ENCODE data around the gene MYO10.

The MYO10 gene

DNA sequence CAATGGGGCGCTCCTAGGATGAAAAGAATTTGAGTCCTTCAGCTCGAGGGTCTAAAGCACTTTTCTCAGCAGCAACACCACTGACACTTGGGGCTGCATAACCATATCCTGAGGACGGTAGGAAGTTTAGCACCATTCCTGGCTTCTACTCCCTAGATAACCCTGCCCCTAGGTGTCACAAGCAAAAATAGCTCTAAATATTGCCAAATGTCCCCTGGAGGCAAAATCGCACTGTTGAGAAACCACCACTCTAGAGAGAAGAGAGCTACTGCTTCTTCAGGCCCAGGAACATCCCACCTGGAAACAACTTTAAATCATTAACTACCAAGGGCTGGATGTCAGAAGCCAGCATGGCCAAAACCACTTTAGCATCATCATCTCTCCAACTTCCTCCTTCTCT is 29.8 kb downstream of the MYO10 start:
- TF ChIP-seq, protein P1, sequence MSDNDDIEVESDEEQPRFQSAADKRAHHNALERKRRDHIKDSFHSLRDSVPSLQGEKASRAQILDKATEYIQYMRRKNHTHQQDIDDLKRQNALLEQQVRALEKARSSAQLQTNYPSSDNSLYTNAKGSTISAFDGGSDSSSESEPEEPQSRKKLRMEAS (IDR thresholded peaks at IDR 0.05): no peak
- TF ChIP-seq CREB1 (IDR thresholded peaks at IDR 0.05; ENCODE audit: low read depth): no peak

DNA sequence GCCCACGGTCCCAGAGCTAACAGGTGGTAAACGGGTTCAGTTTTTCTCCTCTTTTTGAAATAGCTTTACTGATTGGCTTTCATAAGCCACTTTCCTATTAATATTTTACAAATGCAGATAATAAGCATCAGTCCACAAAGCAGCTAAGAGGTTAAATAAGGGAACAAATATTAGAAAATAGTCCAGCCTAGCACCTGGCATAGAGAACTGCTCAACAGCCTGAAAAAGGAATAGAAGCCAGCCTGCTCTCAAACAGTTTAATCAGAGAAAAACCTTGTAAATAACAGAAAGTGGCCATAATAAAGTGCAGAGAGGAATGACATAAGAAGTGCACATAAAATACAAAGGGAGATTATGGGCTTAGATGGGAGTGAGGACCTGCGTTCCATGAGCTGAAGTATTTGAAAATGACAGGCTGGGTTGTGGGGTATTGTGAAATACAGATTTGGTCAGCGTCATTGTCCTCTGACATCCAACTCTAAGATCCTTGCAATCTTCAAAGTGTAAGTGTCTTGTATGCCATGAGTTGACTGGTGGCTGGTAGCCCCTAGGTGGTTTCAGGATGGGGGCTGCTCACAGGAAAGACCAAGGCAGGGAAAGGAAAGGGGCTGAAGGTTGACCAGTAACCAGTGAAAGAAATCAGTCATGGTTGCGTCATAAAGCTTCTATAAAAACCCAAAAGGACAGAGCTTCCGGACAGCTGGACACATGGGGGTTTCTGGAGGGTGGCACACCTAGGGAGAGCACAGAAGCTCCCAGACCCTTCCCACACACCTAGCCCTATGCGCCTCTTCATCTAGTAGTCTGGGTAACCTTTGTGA is 32.4 kb downstream of the MYO10 start:
- TF ChIP-seq CREB1 (IDR thresholded peaks at IDR 0.05; ENCODE audit: low read depth): no peak
- no peak for TF ChIP-seq NFIC (IDR thresholded peaks at IDR 0.05)
- TF ChIP-seq USF1 (IDR thresholded peaks at IDR 0.05): no peak
- TF ChIP-seq, protein P1 (IDR thresholded peaks at IDR 0.05): no peak
- TF ChIP-seq EGR1 (IDR thresholded peaks at IDR 0.05): no peak
- TF ChIP-seq, protein P2, sequence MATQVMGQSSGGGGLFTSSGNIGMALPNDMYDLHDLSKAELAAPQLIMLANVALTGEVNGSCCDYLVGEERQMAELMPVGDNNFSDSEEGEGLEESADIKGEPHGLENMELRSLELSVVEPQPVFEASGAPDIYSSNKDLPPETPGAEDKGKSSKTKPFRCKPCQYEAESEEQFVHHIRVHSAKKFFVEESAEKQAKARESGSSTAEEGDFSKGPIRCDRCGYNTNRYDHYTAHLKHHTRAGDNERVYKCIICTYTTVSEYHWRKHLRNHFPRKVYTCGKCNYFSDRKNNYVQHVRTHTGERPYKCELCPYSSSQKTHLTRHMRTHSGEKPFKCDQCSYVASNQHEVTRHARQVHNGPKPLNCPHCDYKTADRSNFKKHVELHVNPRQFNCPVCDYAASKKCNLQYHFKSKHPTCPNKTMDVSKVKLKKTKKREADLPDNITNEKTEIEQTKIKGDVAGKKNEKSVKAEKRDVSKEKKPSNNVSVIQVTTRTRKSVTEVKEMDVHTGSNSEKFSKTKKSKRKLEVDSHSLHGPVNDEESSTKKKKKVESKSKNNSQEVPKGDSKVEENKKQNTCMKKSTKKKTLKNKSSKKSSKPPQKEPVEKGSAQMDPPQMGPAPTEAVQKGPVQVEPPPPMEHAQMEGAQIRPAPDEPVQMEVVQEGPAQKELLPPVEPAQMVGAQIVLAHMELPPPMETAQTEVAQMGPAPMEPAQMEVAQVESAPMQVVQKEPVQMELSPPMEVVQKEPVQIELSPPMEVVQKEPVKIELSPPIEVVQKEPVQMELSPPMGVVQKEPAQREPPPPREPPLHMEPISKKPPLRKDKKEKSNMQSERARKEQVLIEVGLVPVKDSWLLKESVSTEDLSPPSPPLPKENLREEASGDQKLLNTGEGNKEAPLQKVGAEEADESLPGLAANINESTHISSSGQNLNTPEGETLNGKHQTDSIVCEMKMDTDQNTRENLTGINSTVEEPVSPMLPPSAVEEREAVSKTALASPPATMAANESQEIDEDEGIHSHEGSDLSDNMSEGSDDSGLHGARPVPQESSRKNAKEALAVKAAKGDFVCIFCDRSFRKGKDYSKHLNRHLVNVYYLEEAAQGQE (IDR thresholded peaks at IDR 0.05; ENCODE audit: low read depth): no peak
- TF ChIP-seq YY1 (IDR thresholded peaks at IDR 0.05; ENCODE audit: low read depth): no peak
- TF ChIP-seq EP300 (IDR thresholded peaks at IDR 0.05; ENCODE audit: borderline replicate concordance): no peak
- TF ChIP-seq TEAD4 (IDR thresholded peaks at IDR 0.05): no peak
- TF ChIP-seq TCF12 (IDR thresholded peaks at IDR 0.05; ENCODE audit: low read depth): no peak
- no peak for TF ChIP-seq ZBTB7A (IDR thresholded peaks at IDR 0.05; ENCODE audit: low read depth)
- TF ChIP-seq CEBPB (IDR thresholded peaks at IDR 0.05): no peak

DNA sequence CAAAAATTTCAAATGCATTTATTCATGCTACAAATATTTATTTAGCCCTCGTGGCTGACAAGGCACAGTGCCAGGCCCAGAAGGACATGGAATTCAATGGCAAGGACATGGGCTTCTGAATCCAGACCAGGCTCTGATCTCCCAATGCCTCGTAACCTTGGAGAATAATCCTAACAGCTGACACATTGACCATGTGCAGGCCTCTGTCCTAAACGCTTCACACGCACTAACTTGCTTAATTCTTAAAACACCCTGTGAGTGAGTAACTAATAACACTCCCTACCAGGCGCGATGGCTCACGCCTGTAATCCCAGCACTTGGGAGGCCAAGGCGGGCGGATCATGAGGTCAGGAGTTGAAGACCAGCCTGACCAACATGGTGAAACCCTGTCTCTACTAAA is 33.2 kb downstream of the MYO10 start:
- TF ChIP-seq EGR1 (IDR thresholded peaks at IDR 0.05): no peak
- no peak for TF ChIP-seq TCF12 (IDR thresholded peaks at IDR 0.05; ENCODE audit: low read depth)
- TF ChIP-seq, protein P2 (IDR thresholded peaks at IDR 0.05; ENCODE audit: low read depth): no peak
- TF ChIP-seq FOXM1 (IDR thresholded peaks at IDR 0.05; ENCODE audit: borderline replicate concordance, low read depth): no peak
- TF ChIP-seq CREB1 (IDR thresholded peaks at IDR 0.05; ENCODE audit: low read depth): no peak
- TF ChIP-seq, protein P1 (IDR thresholded peaks at IDR 0.05): no peak
- no peak for TF ChIP-seq TAF1 (IDR thresholded peaks at IDR 0.05; ENCODE audit: low read depth)
- no peak for TF ChIP-seq YY1 (IDR thresholded peaks at IDR 0.05; ENCODE audit: low read depth)
- TF ChIP-seq CEBPB (IDR thresholded peaks at IDR 0.05): no peak
- no peak for TF ChIP-seq USF1 (IDR thresholded peaks at IDR 0.05)
- TF ChIP-seq RAD21 (IDR thresholded peaks at IDR 0.05; ENCODE audit: low read depth): no peak
- TF ChIP-seq NFIC (IDR thresholded peaks at IDR 0.05): no peak
- TF ChIP-seq TEAD4 (IDR thresholded peaks at IDR 0.05): no peak
- no peak for TF ChIP-seq EP300 (IDR thresholded peaks at IDR 0.05; ENCODE audit: borderline replicate concordance)

GRCh38 chr5:16901021-16901644 is 35.0 kb downstream of the MYO10 start:
- TF ChIP-seq, protein P2 (IDR thresholded peaks at IDR 0.05; ENCODE audit: low read depth): no peak
- TF ChIP-seq CEBPB (IDR thresholded peaks at IDR 0.05) (no peak), TCF12 (IDR thresholded peaks at IDR 0.05; ENCODE audit: low read depth) (no peak), EP300 (IDR thresholded peaks at IDR 0.05; ENCODE audit: borderline replicate concordance) (no peak), TAF1 (IDR thresholded peaks at IDR 0.05; ENCODE audit: low read depth) (no peak), ZBTB7A (IDR thresholded peaks at IDR 0.05; ENCODE audit: low read depth) (no peak), TEAD4 (IDR thresholded peaks at IDR 0.05) (no peak), EGR1 (IDR thresholded peaks at IDR 0.05) (no peak), CREB1 (IDR thresholded peaks at IDR 0.05; ENCODE audit: low read depth) (no peak)
- TF ChIP-seq, protein P1 (IDR thresholded peaks at IDR 0.05): no peak
